HEK293 (cell line): ENCODE data around the gene CFAP299.
"Not testable (repeated sequence)": the region's sequence is repeated elsewhere in the genome, so short reads cannot be mapped to it uniquely, and the experiment has no call there.

ENCODE experiments used
- CTCF ChIA-PET: fragments of 350-600 bp; formaldehyde crosslinking; extraction: SDS; loops from one replicate; lab custom pipeline; 2021; ENCODE audit warnings: antibody characterized with exemption; lab: Yijun Ruan, JAX
- POLR2A ChIA-PET: fragments of 300-600 bp; formaldehyde crosslinking; extraction: SDS; loops from one replicate; lab custom pipeline; 2020; ENCODE audit warnings: antibody characterized with exemption, inconsistent platforms; lab: Yijun Ruan, JAX
- H3K27ac ChIP-seq: fragments of 200-500 bp; sonication (Bioruptor generic); 2 replicates; pipeline ENCODE4 v1.5.1; 2014; ENCODE audit warnings: low read depth, low read length, control low read depth, inconsistent platforms; ENCODE audit errors: extremely low read depth
- H3K36me3 ChIP-seq, 2 experiments: fragments of 200-500 bp in 1 of 2; sonication (Bioruptor generic) in 1 of 2; 1 replicate in 1 of 2; 2 replicates in 1 of 2; pipeline ENCODE4 v1.5.1; 2014 to 2017; ENCODE audit warnings: inconsistent platforms in 2 of 2, low read length in 2 of 2; ENCODE audit not compliant: control insufficient read depth in 2 of 2, insufficient read depth in 1 of 2
- H3K4me1 ChIP-seq: fragments of 200-500 bp; sonication (Bioruptor generic); 2 replicates; pipeline ENCODE4 v1.5.1; 2014; ENCODE audit warnings: mild to moderate bottlenecking, low read length, inconsistent platforms; ENCODE audit not compliant: control insufficient read depth, insufficient read depth
- H3K4me3 ChIP-seq: 2 replicates; pipeline ENCODE4 v1.5.1; 2011; ENCODE audit warnings: low read depth, mild to moderate bottlenecking, control low read depth, low read length, moderate library complexity
- H3K9me3 ChIP-seq: fragments of 200-500 bp; sonication (Bioruptor generic); 2 replicates; pipeline ENCODE4 v1.5.1; 2014; ENCODE audit warnings: low read depth, low read length, inconsistent platforms; ENCODE audit not compliant: control insufficient read depth, insufficient read depth
- ATF2 ChIP-seq: fragments of 450-650 bp; formaldehyde crosslinking; IDR thresholded peaks from 2 replicates; pipeline ENCODE4 v1.5.1; 2016; ENCODE audit warnings: missing biosample characterization, missing genetic modification characterization, low read depth
- GFI1B ChIP-seq: fragments of 450-650 bp; formaldehyde crosslinking; IDR thresholded peaks from 2 replicates; pipeline ENCODE4 v1.5.1; 2016; ENCODE audit warnings: missing biosample characterization, missing genetic modification characterization
- GLIS2 ChIP-seq: fragments of 450-650 bp; formaldehyde crosslinking; IDR thresholded peaks from 2 replicates; pipeline ENCODE4 v1.5.1; 2016; ENCODE audit warnings: missing biosample characterization, missing genetic modification characterization
- KLF1 ChIP-seq: fragments of 450-650 bp; formaldehyde crosslinking; IDR thresholded peaks from 2 replicates; pipeline ENCODE4 v1.5.1; 2016; ENCODE audit warnings: missing biosample characterization, missing genetic modification characterization
- OVOL3 ChIP-seq: fragments of 450-650 bp; formaldehyde crosslinking; IDR thresholded peaks from 2 replicates; pipeline ENCODE4 v1.5.1; 2016; ENCODE audit warnings: missing biosample characterization, missing genetic modification characterization
- SALL2 ChIP-seq: fragments of 450-650 bp; formaldehyde crosslinking; IDR thresholded peaks from 2 replicates; pipeline ENCODE4 v1.5.0; 2017; ENCODE audit warnings: missing biosample characterization, mild to moderate bottlenecking, missing genetic modification characterization, borderline replicate concordance
- ZBTB8A ChIP-seq: fragments of 450-650 bp; formaldehyde crosslinking; IDR thresholded peaks from 2 replicates; pipeline ENCODE4 v1.5.1; 2016; ENCODE audit warnings: missing biosample characterization, missing genetic modification characterization
- ZFP3 ChIP-seq: fragments of 450-650 bp; formaldehyde crosslinking; IDR thresholded peaks from 2 replicates; pipeline ENCODE4 v1.5.1; 2016; ENCODE audit warnings: low read depth, missing biosample characterization, missing genetic modification characterization
- ZFP69B ChIP-seq: fragments of 450-650 bp; formaldehyde crosslinking; IDR thresholded peaks from 2 replicates; pipeline ENCODE4 v1.5.1; 2016; ENCODE audit warnings: missing biosample characterization, missing genetic modification characterization
- ZNF112 ChIP-seq: fragments of 450-650 bp; formaldehyde crosslinking; IDR thresholded peaks from 2 replicates; pipeline ENCODE4 v1.5.0; 2017; ENCODE audit warnings: missing biosample characterization, missing genetic modification characterization
- ZNF16 ChIP-seq: fragments of 450-650 bp; formaldehyde crosslinking; IDR thresholded peaks from 2 replicates; pipeline ENCODE4 v1.5.1; 2016; ENCODE audit warnings: low read depth, missing biosample characterization, missing genetic modification characterization
- ZNF202 ChIP-seq: fragments of 450-650 bp; formaldehyde crosslinking; IDR thresholded peaks from 2 replicates; pipeline ENCODE4 v1.5.1; 2016; ENCODE audit warnings: missing biosample characterization, missing genetic modification characterization, borderline replicate concordance
- ZNF221 ChIP-seq: fragments of 450-650 bp; formaldehyde crosslinking; IDR thresholded peaks from 2 replicates; pipeline ENCODE4 v1.5.1; 2017; ENCODE audit warnings: missing biosample characterization, missing genetic modification characterization, borderline replicate concordance
- ZNF24 ChIP-seq: fragments of 450-650 bp; formaldehyde crosslinking; IDR thresholded peaks from 2 replicates; pipeline ENCODE4 v1.5.1; 2016; ENCODE audit warnings: missing biosample characterization, missing genetic modification characterization
- ZNF37A ChIP-seq: fragments of 450-650 bp; IDR thresholded peaks from 2 replicates; pipeline ENCODE4 v1.5.1; 2018; ENCODE audit warnings: missing biosample characterization, missing genetic modification characterization
- ZNF473 ChIP-seq: fragments of 450-650 bp; formaldehyde crosslinking; IDR thresholded peaks from 2 replicates; pipeline ENCODE4 v1.5.1; 2017; ENCODE audit warnings: missing biosample characterization, missing genetic modification characterization
- ZNF580 ChIP-seq: fragments of 450-650 bp; formaldehyde crosslinking; IDR thresholded peaks from 2 replicates; pipeline ENCODE4 v1.5.1; 2016; ENCODE audit warnings: missing biosample characterization, missing genetic modification characterization
- ZNF654 ChIP-seq: fragments of 450-650 bp; formaldehyde crosslinking; IDR thresholded peaks from 2 replicates; pipeline ENCODE4 v1.5.1; 2016; ENCODE audit warnings: low read depth, missing biosample characterization, missing genetic modification characterization
- ZSCAN18 ChIP-seq: fragments of 450-650 bp; formaldehyde crosslinking; IDR thresholded peaks from 2 replicates; pipeline ENCODE4 v1.5.1; 2016; ENCODE audit warnings: missing biosample characterization, missing genetic modification characterization
- TF ChIP-seq, protein P1 (sequence below): fragments of 450-650 bp; formaldehyde crosslinking; IDR thresholded peaks from 2 replicates; pipeline ENCODE4 v1.5.1; 2017; ENCODE audit warnings: missing biosample characterization, missing genetic modification characterization

CFAP299 gene

GRCh38 chr4:80740375-80740774 lies 404.8 kb downstream of the CFAP299 start (continued):
- TF ChIP-seq ZFP3 (tag by site-specific recombination), result no peak

DNA sequence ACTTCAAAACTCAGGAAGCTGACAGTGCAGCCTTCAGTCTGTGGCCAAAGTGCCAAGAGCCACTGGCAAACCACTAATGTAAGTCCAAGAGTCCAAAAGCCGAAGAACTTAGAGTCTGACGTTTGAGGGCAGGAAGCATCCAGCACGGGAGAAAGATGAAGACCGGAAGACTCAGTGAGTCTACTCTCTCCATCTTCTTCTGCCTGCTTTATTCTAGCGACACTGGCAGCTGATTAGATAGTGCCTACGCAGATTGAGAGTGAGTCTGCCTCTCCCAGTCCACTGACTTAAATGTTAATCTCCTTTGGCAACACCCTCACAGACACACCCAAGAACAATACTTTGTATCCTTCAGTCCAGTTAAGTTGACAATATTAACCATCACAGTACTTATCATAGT lies 414.0 kb downstream of the CFAP299 start:
- H3K9me3 ChIP-seq, H3K27ac ChIP-seq, H3K36me3 ChIP-seq, CTCF ChIA-PET, H3K4me3 ChIP-seq, H3K4me1 ChIP-seq: not testable (repeated sequence)
- POLR2A ChIA-PET, result interaction anchor here (0.5 kb wide), 1 partner anchor 20 kb away, joined by 3 read pairs; no protein-coding TSS in a partner anchor

DNA sequence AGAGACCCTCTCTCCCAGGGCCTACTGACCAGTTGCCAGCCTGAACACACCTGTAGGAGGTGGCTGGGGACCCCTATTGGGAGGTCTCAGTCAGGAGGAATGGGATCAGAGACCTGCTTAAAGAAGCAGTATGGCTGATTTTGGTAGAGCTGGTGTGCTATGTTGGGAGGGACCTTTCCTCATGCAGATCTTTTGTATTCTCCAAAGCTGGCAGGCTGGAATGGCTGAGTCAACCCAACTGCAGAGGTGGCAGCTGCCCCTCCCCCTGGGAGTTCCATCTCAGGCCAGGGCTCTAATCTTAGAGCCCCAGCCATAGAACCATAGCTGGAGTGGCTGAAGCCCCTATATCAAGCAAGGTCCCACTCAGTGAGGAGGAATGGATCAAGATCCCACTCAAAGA lies 415.7 kb downstream of the CFAP299 start:
- CTCF ChIA-PET, result no interaction called here
- POLR2A ChIA-PET, result no interaction called here
- Histone ChIP-seq H3K9me3 (no peaks in the 10 kb centered on the region), H3K4me3 (no peak overlapping the region), H3K36me3 (no peaks in the 10 kb centered on the region), H3K4me1 (no peaks in the 10 kb centered on the region), H3K27ac (no peak overlapping the region)
- TF ChIP-seq ZNF202 (tag by site-specific recombination) (no peak), ZNF473 (no peak), ZNF580 (no peak), ZSCAN18 (tag by site-specific recombination) (no peak), SALL2 (no peak), GFI1B (no peak), ZNF221 (no peak), OVOL3 (tag by site-specific recombination) (no peak), ZNF24 (tag by site-specific recombination) (no peak), KLF1 (tag by site-specific recombination) (no peak), ZNF37A (no peak), ZNF654 (tag by site-specific recombination) (no peak), ATF2 (tag by site-specific recombination) (no peak), ZNF112 (tag by site-specific recombination) (no peak), GLIS2 (tag by site-specific recombination) (no peak), ZBTB8A (tag by site-specific recombination) (no peak), ZNF16 (tag by site-specific recombination) (no peak), ZFP69B (tag by site-specific recombination) (no peak)
- TF ChIP-seq, protein P1, sequence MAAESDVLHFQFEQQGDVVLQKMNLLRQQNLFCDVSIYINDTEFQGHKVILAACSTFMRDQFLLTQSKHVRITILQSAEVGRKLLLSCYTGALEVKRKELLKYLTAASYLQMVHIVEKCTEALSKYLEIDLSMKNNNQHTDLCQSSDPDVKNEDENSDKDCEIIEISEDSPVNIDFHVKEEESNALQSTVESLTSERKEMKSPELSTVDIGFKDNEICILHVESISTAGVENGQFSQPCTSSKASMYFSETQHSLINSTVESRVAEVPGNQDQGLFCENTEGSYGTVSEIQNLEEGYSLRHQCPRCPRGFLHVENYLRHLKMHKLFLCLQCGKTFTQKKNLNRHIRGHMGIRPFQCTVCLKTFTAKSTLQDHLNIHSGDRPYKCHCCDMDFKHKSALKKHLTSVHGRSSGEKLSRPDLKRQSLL (tag by site-specific recombination), result no peak
